Cerebellar nuclear complex (tissue), 1 donor: ENCODE data around the gene RTKN.

Experiments
- DNase-seq, 2 experiments: peaks; one replicate each; lab custom pipeline; 2025; lab: John Stamatoyannopoulos, UW

Gene RTKN

GRCh38 chr2:74379851-74380789, 61.6 kb downstream of the RTKN start, which contains the start of gene DCTN1:
TSS of gene DCTN1 (minus strand) at chr2:74380311. CDS start at chr2:74380037, 274 bp downstream.
- peak; percentile 10 to 56 for DNase-seq

- DNase-seq, result no peak
These were observed 63.7 kb downstream of the RTKN start for GRCh38 chr2:74378007-74378406.

GRCh38 chr2:74375838-74376237, 65.9 kb downstream of the RTKN start:
- DNase-seq, result no peak
